Astrocyte (in vitro differentiated cells and primary cell): ENCODE data around the gene PRR15L. TPM values are rescaled to one million over a fixed set of nuclear protein-coding genes. Genes with fewer than 3 reads are reported as not detected.

Source experiments
- DNase-seq: peaks from one replicate; pipeline ENCODE4 v3.0.0-alpha.2; 2010; ENCODE audit warnings: low read depth
- FAIRE-seq: peaks from 2 replicates; lab custom pipeline; 2011; peaks lifted over from hg19 to GRCh38; lab: Jason Lieb, UNC
- H2AFZ ChIP-seq: 2 replicates; pipeline ENCODE4 v1.6.0; 2012; ENCODE audit warnings: low read depth, low read length, inconsistent platforms
- H3K27ac ChIP-seq: 2 replicates; pipeline ENCODE4 v1.5.1; 2011; ENCODE audit warnings: low read depth, low read length, inconsistent platforms
- H3K27me3 ChIP-seq: 2 replicates; pipeline ENCODE4 v1.6.0; 2011; ENCODE audit warnings: low read length, inconsistent platforms; ENCODE audit not compliant: insufficient read depth
- H3K36me3 ChIP-seq: 2 replicates; pipeline ENCODE4 v1.5.1; 2011; ENCODE audit warnings: low read length, inconsistent platforms; ENCODE audit not compliant: insufficient read depth
- H3K4me1 ChIP-seq: 2 replicates; pipeline ENCODE4 v1.5.1; 2011; ENCODE audit warnings: low read length, inconsistent platforms; ENCODE audit not compliant: insufficient read depth
- H3K4me2 ChIP-seq: 2 replicates; pipeline ENCODE4 v1.6.0; 2012; ENCODE audit warnings: low read length, inconsistent platforms
- H3K4me3 ChIP-seq: 2 replicates; pipeline ENCODE4 v1.5.1; 2011; ENCODE audit warnings: low read depth, mild to moderate bottlenecking, low read length, inconsistent platforms; ENCODE audit not compliant: insufficient read depth
- H3K79me2 ChIP-seq: 2 replicates; pipeline ENCODE4 v1.6.0; 2012; ENCODE audit warnings: mild to moderate bottlenecking, low read length, inconsistent platforms; ENCODE audit not compliant: insufficient read depth
- H3K9ac ChIP-seq: 2 replicates; pipeline ENCODE4 v1.6.0; 2012; ENCODE audit warnings: mild to moderate bottlenecking, low read length, inconsistent platforms
- H3K9me3 ChIP-seq: 2 replicates; pipeline ENCODE4 v1.5.1; 2012; ENCODE audit warnings: low read depth, mild to moderate bottlenecking, low read length, inconsistent platforms; ENCODE audit not compliant: insufficient read depth
- H4K20me1 ChIP-seq: 2 replicates; pipeline ENCODE4 v1.6.0; 2012; ENCODE audit warnings: low read length, inconsistent platforms; ENCODE audit not compliant: insufficient read depth
- H3K27ac Mint-ChIP-seq: one replicate; pipeline ENCODE4 v1.8.0; 2021; ENCODE audit warnings: mild to moderate bottlenecking, mixed read lengths; ENCODE audit not compliant: unreplicated experiment
- H3K27me3 Mint-ChIP-seq: one replicate; pipeline ENCODE4 v1.8.0; 2021; ENCODE audit warnings: low read depth, mixed read lengths; ENCODE audit not compliant: unreplicated experiment
- H3K36me3 Mint-ChIP-seq: one replicate; pipeline ENCODE4 v1.8.0; 2021; ENCODE audit warnings: low read depth, mixed read lengths; ENCODE audit not compliant: unreplicated experiment
- H3K4me1 Mint-ChIP-seq: one replicate; pipeline ENCODE4 v1.8.0; 2021; ENCODE audit warnings: low read depth, mixed read lengths; ENCODE audit not compliant: unreplicated experiment
- H3K4me3 Mint-ChIP-seq: one replicate; pipeline ENCODE4 v1.8.0; 2021; ENCODE audit warnings: mild to moderate bottlenecking, moderate library complexity, mixed read lengths; ENCODE audit not compliant: unreplicated experiment
- H3K9me3 Mint-ChIP-seq: one replicate; pipeline ENCODE4 v1.8.0; 2021; ENCODE audit warnings: mild to moderate bottlenecking, mixed read lengths; ENCODE audit not compliant: unreplicated experiment
- CTCF ChIP-seq: IDR thresholded peaks from 2 replicates; pipeline ENCODE4 v1.5.1; 2011; ENCODE audit warnings: low read depth, mild to moderate bottlenecking, inconsistent platforms, low read length, moderate library complexity; ENCODE audit not compliant: insufficient read depth
- EZH2 ChIP-seq: IDR thresholded peaks from 2 replicates; pipeline ENCODE4 v1.6.1; 2012; ENCODE audit warnings: mild to moderate bottlenecking, low read length, inconsistent platforms; ENCODE audit not compliant: insufficient read depth
- total RNA-seq: library from RNA; stranded (reverse); gene quantifications from 2 replicates; pipeline ENCODE4 v1.2.1, GENCODE V29; 2021

PRR15L gene
- total RNA-seq, 1 donor from 2014 or later, result not detected

DNA sequence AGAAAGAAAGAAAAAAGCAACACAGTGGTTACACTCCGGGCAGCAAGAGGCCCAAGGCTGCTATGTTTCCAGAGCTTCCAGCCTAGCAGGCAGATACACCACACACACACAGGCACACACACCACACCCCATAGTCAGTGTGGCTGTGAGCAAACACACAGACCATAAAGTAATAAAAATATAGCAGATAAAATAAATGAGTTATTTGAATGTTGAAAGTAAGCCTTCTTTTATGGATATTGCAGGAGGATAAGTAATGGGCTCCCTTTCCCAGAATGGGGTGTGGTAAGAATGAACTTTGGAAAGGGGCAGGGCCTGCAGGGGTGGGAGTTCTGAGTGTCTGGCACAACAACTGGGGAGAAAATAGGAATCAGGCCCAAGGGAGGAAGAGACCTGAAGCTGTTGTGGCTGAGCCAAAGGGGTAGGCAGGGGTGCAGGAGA is 8.4 kb upstream of the PRR15L start:
- Histone ChIP-seq H3K4me3 (no peak overlapping the region), H3K27ac (no peak overlapping the region), H3K4me1 (peaks cover 17% of the 10 kb centered on the region), H3K9me3 (no peaks in the 10 kb centered on the region), H3K27me3 (no peaks in the 10 kb centered on the region), H2AFZ (no peak overlapping the region), H3K9ac (no peak overlapping the region), H3K36me3 (no peaks in the 10 kb centered on the region), H3K4me2 (no peak overlapping the region), H3K79me2 (peaks cover 1% of the 10 kb centered on the region), H4K20me1 (no peaks in the 10 kb centered on the region)
- H3K27ac Mint-ChIP-seq, result no peak overlapping the region
- no peak for DNase-seq
- peaks cover 4% of the 10 kb centered on the region for H3K27me3 Mint-ChIP-seq
- H3K36me3 Mint-ChIP-seq, result peaks cover 5% of the 10 kb centered on the region
- TF ChIP-seq EZH2 (no peak), CTCF (no peak)
- peaks cover 6% of the 10 kb centered on the region for H3K9me3 Mint-ChIP-seq
- no peak for FAIRE-seq
- peaks cover 7% of the 10 kb centered on the region for H3K4me1 Mint-ChIP-seq
- H3K4me3 Mint-ChIP-seq, result no peak overlapping the region

DNA sequence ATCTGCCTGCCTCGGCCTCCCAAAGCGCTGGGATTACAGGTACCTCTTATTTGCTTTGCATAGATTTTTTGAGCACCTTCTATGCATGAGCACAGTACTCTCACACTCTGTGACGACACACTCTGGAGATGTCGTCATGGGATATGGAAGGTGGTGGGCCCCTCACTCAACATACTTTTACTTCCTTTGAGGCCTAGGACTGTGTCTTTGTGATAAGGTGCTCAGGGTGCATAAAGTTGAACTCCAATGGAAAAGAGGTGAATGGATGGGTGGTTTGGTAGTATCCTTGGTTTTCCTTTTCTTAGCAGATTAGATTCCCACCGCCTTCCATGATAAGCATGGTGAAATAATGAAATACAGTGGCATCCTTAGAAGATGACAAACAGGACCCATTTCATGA is 7.2 kb upstream of the PRR15L start:
- no peak for FAIRE-seq
- H3K27me3 Mint-ChIP-seq, result peaks cover 11% of the 10 kb centered on the region
- H4K20me1 ChIP-seq, result no peaks in the 10 kb centered on the region
- peaks cover 6% of the 10 kb centered on the region for H3K9me3 Mint-ChIP-seq
- H2AFZ ChIP-seq, result no peak overlapping the region
- peaks cover 5% of the 10 kb centered on the region for H3K36me3 Mint-ChIP-seq
- H3K27me3 ChIP-seq, result no peaks in the 10 kb centered on the region
- H3K36me3 ChIP-seq, result no peaks in the 10 kb centered on the region
- H3K9ac ChIP-seq, result no peak overlapping the region
- H3K4me1 Mint-ChIP-seq, result peaks cover 7% of the 10 kb centered on the region
- no peak for DNase-seq
- no peak overlapping the region for H3K4me3 ChIP-seq
- peaks cover 13% of the 10 kb centered on the region for H3K4me1 ChIP-seq
- H3K9me3 ChIP-seq, result no peaks in the 10 kb centered on the region
- H3K27ac Mint-ChIP-seq, result no peak overlapping the region
- H3K4me2 ChIP-seq, result no peak overlapping the region
- no peak overlapping the region for H3K27ac ChIP-seq
- no peak for TF ChIP-seq EZH2
- no peak for TF ChIP-seq CTCF
- no peaks in the 10 kb centered on the region for H3K79me2 ChIP-seq
- H3K4me3 Mint-ChIP-seq, result no peak overlapping the region

GRCh38 chr17:47962901-47963300 is 5.2 kb upstream of the PRR15L start:
- Histone ChIP-seq H3K27me3 (peaks cover 5% of the 10 kb centered on the region), H3K9ac (no peak overlapping the region), H3K9me3 (no peaks in the 10 kb centered on the region), H3K79me2 (no peaks in the 10 kb centered on the region), H3K4me1 (peaks cover 7% of the 10 kb centered on the region), H3K4me3 (no peak overlapping the region), H3K4me2 (no peak overlapping the region), H3K36me3 (no peaks in the 10 kb centered on the region), H4K20me1 (no peaks in the 10 kb centered on the region), H2AFZ (no peak overlapping the region), H3K27ac (no peak overlapping the region)
- peaks cover 28% of the 10 kb centered on the region for H3K27me3 Mint-ChIP-seq
- no peak overlapping the region for H3K4me3 Mint-ChIP-seq
- H3K4me1 Mint-ChIP-seq, result peaks cover 7% of the 10 kb centered on the region
- no peak for DNase-seq
- TF ChIP-seq CTCF (no peak), EZH2 (no peak)
- FAIRE-seq, result no peak
- no peak overlapping the region for H3K27ac Mint-ChIP-seq
- H3K36me3 Mint-ChIP-seq, result peaks cover 9% of the 10 kb centered on the region
- peaks cover 6% of the 10 kb centered on the region for H3K9me3 Mint-ChIP-seq
